IPS-NIHi7 (cell line): ENCODE results near the gene GNRH2.
"Not testable (repeated sequence)": the region's sequence is repeated elsewhere in the genome, so short reads cannot be mapped to it uniquely, and the experiment has no call there.

Experiments used
- DNase-seq: peaks from one replicate; pipeline ENCODE4 v3.0.0; 2012; ENCODE audit warnings: mixed read lengths; ENCODE audit errors: extremely low spot score

GNRH2 gene

DNA sequence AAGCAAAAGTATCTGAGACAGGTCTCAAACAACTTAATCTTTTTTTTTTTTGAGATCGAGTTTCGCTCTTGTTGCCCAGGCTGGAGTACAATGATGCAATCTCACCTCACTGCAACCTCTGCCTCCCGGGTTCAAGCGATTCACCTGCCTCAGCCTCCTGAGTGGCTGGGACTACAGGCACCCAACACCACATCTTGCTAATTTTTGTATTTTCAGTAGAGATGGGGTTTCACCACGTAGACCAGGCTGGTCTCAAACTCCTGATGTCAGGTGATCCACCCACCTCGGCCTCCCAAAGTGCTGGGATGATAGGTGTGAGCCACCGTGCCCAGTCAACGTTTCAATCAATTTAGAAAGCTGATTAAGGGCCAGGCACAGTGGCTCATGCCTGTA, 29.8 kb downstream of the GNRH2 start:
- not testable (repeated sequence) for DNase-seq

DNA sequence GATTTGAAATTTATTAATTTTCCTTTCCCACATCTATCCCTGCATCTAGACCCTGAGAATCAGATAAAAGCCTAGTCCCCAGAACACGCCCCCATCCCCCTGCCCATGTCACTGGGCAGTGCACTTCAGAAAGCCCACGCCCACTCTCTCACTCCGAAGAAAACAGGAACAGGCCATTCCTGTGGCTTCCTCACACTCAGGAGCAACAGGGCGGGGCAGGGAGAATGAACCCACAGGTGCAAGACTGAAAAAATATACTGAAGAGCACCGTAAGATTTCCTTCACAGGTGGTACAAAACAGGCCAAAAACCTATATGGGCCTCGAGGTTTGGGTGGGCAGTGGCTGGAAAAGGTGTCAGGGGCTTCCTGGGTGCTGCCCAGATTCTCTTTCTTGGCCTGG, 31.4 kb downstream of the GNRH2 start:
- DNase-seq, result no peak

- DNase-seq, result not testable (repeated sequence)
These were observed 31.9 kb downstream of the GNRH2 start for GRCh38 chr20:3075315-3075714.

GRCh38 chr20:3077618-3078134, 34.3 kb downstream of the GNRH2 start:
- DNase-seq, result no peak

- DNase-seq, result no peak
These were observed 37.5 kb downstream of the GNRH2 start for GRCh38 chr20:3080939-3081388.

- DNase-seq, result no peak
These were observed 38.2 kb downstream of the GNRH2 start for GRCh38 chr20:3081641-3082040.

- DNase-seq, result peak; percentile 37
These were observed 39.0 kb downstream of the GNRH2 start for GRCh38 chr20:3082306-3082951.

DNA sequence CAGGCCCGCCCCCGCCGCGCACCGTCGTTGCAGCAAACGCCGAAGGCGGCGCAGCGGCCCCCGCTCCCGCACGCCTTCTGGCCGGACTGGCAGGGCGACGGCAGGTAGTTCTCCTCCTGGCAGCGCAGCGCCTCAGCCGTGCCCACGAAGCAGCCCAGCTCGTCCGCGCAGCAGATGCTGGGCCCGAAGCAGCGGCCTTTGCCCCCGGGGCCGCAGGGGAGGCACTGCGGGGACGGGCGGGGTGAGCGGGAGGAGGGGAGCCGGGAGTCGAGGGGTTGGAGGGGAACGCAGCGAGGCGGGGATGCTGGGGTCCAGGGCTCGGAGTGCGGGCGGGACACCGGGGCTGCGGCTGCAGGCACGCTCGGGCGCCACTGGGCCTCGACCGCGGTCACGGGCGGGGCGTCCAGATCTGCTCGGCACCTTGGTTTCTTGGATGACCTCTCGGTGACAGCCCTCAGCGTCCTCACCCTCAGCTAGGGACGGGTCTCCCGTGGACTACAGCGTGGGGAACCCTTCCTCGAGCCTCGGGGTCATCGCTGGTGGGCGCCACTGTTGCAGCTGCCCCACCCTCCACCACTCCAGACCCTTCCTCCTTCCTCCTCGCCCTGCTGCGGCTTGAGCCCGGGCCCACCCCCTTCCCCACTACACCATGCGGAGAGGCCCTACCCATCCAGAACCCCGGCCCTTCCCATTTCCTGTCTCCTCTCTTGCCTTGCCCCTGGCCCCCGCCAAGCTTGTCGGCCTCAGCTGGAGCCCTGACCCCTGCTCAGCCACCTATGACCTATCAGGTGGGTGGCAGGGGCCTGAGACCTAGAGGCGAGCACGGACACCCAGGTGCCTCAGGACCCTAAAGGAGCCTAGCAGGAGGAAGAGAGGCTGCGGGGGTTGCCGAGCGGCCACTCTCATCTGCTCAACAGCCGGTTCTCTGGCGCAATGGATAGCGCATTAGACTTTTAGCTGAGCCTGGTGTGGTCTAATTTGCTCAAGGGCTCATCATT, 39.8 kb downstream of the GNRH2 start:
- DNase-seq, result peak; percentile 65

DNA sequence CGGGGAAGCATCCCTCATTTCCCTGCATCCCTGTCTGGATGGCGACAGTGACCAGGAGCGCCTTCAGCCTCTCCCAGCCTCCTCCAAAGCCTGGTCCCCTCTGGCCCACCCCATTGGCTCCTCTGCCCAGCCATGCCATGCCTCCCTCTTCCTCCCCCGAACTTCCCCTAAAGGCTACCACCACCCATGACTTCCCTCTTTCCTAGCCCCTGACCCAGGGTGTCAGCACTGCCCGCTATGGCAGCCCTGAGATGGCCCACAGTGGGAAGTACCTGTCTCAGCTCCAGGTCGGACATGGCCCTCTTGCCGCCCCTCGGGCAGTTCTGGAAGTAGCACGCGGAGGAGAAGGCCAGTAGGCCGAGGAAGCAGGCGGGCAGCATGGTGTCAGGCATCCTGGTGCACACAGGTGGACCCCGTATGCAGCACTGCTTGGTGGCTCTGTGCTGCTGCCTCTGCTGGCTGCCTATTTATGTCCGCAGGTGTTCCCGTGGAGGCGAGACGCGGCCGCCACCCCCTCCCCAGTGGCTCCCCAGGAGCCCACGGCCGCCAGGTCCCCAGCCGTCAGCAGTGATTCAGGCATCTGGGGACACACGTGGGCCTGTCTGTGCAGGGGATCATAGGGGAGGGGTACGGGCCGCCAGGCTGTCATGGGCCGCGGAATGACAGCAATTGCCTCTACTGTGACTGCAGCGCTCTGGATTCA, 41.0 kb downstream of the GNRH2 start, which contains the start of gene AVP:
TSS of gene AVP (minus strand) at position 442 of the 703 bp plus-strand sequence. CDS start at position 392, 50 bp downstream.
- DNase-seq, result no peak

DNA sequence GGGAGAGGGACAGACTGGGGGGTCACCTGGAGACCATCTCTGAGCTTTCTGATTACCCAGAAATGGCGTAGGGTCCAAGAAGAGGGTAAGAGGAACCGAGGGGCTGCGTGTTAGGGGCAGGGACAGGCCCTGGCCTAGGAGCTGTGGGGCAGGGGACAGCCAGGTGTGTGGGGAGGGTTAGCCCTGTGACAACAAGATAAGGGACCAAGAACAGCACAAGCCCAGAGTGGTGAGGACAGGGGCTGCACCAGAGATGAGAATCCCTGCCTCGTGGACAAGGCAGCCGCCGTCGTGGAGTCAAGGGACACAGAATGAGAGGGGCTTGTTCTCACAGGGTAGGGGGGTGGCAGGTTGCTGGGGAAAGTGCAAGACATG, 41.6 kb downstream of the GNRH2 start:
- DNase-seq, result no peak

- DNase-seq, result no peak
These were observed 42.2 kb downstream of the GNRH2 start for GRCh38 chr20:3085571-3086072.

- no peak for DNase-seq
These were observed 44.6 kb downstream of the GNRH2 start for GRCh38 chr20:3088031-3088430.

GRCh38 chr20:3090565-3090964, 47.1 kb downstream of the GNRH2 start:
- no peak for DNase-seq

- peak; percentile 71 for DNase-seq
These were observed 49.4 kb downstream of the GNRH2 start for GRCh38 chr20:3092611-3093379.

GRCh38 chr20:3093861-3094361, 50.5 kb downstream of the GNRH2 start:
- no peak for DNase-seq

DNA sequence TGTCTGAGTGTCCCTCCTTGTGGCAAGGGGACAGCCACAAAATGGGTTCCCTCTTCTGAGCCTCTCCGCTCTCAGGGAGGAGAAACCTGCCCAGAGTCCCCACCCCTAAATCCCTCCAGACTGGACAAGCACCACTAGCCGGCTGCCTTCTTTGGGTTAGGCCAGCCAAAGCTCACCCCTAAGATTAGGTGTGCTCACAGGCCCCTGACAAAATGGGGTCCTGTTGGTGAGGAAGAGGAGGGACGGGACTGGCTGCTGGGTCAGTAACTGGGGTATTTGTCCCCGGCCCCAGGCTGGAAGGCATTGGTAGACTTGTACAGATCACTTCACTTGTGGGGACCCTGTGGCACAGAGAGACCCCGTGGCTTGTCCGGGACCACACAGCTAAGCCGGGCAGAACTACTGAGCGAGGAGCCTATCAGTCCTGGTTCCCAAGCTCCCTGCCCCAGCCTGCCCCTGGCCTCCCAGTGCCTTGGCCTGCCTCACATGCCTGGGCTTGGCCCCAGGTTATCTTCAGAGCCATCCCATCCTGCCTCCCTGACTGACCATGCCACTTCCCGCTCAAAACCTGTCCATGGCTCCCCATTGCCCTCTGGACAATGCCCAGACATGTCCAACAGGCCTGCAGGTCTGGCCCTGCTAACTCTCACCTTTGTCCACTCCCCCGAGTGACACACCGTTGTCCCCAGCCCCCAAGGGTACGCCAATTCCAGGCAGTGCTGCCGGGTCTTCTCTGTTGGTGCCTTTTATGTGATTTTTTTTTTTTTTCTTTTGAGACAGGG, 51.6 kb downstream of the GNRH2 start:
- DNase-seq, result no peak
